GM21529 (cell line): Measurements from ENCODE around the gene TNKS1BP1.
A peak's percentile ranks its signal among the peaks of the same experiment; 100 is the strongest.
"Not testable (repeated sequence)": the region's sequence is repeated elsewhere in the genome, so short reads cannot be mapped to it uniquely, and the experiment has no call there.

ENCODE experiments used
- ATAC-seq: cut with Tn5 transposase; IDR thresholded peaks from one replicate; pipeline ENCODE4 v1.9.1; 2021; ENCODE audit not compliant: unreplicated experiment

Gene TNKS1BP1, protein sequence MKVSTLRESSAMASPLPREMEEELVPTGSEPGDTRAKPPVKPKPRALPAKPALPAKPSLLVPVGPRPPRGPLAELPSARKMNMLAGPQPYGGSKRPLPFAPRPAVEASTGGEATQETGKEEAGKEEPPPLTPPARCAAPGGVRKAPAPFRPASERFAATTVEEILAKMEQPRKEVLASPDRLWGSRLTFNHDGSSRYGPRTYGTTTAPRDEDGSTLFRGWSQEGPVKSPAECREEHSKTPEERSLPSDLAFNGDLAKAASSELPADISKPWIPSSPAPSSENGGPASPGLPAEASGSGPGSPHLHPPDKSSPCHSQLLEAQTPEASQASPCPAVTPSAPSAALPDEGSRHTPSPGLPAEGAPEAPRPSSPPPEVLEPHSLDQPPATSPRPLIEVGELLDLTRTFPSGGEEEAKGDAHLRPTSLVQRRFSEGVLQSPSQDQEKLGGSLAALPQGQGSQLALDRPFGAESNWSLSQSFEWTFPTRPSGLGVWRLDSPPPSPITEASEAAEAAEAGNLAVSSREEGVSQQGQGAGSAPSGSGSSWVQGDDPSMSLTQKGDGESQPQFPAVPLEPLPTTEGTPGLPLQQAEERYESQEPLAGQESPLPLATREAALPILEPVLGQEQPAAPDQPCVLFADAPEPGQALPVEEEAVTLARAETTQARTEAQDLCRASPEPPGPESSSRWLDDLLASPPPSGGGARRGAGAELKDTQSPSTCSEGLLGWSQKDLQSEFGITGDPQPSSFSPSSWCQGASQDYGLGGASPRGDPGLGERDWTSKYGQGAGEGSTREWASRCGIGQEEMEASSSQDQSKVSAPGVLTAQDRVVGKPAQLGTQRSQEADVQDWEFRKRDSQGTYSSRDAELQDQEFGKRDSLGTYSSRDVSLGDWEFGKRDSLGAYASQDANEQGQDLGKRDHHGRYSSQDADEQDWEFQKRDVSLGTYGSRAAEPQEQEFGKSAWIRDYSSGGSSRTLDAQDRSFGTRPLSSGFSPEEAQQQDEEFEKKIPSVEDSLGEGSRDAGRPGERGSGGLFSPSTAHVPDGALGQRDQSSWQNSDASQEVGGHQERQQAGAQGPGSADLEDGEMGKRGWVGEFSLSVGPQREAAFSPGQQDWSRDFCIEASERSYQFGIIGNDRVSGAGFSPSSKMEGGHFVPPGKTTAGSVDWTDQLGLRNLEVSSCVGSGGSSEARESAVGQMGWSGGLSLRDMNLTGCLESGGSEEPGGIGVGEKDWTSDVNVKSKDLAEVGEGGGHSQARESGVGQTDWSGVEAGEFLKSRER (N-terminal part only)

DNA sequence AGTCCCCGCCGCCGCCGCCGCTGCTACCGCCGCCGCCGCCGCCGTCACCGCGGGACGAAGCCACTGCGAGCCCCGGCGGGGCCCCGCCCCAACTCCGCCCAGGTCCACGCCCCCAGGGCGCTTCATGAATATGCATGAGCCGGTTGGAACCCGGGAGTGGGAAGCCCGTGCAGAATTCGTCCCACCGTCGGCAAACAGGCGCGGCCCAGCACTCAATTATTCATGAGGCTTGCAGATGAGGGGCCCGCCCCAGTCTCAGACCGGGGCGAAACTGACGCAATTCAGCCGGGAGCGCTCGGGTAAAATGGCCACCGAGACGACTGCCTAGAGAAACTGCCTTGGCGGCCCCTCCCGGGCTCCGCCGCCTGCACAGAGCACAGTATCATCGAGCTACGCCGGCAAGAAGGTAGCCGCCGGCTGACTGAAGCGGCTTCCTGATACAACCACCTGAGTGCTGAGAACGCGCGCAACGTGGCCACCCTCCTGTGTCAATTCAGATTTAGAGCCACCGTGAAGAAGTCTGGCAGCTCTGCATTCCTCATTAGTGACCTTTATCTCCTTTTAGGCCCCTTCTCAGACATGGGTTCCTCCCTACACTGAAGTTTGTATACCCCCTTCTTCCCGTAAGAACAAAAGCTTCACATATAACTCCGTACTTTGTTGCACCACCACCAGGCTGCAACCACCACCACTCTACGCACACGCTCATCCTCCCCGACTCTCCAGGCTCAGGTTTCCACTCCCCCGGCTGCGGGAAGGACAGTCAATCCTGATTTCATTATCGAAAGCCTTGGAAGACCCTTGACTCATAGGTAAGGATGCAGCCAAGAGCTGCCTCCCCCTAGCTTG, at the start of gene TNKS1BP1:
TNKS1BP1 (minus strand) TSS at position 67 of the 849 bp plus-strand sequence. CDS start 3,067 bp downstream, outside the sequence.
- ATAC-seq = peak; percentile 89

- ATAC-seq = no peak
Measured at GRCh38 chr11:57373146-57373545, 48.4 kb upstream of the TNKS1BP1 start.

DNA sequence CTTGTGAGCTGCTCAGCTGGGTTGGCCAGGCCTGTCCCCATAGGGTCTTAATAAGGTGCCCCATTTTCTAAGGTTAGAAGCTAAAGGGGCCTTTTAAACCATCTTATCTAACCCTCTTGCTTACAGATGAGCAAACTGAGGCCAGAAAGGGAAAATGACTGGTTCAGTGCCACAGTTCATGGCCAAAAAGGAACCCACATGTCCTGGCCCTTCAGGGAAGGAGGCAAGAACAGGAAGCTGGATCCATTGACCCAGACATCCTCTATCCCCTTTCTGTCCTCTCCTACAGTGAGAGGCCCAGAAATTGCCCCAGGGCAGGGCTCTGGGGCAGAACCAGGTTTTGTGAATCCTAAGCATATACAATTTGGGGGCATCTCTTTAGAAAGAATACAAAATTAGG, 46.2 kb upstream of the TNKS1BP1 start:
- ATAC-seq = no peak

- no peak for ATAC-seq
Measured at GRCh38 chr11:57370251-57370650, 45.5 kb upstream of the TNKS1BP1 start.

DNA sequence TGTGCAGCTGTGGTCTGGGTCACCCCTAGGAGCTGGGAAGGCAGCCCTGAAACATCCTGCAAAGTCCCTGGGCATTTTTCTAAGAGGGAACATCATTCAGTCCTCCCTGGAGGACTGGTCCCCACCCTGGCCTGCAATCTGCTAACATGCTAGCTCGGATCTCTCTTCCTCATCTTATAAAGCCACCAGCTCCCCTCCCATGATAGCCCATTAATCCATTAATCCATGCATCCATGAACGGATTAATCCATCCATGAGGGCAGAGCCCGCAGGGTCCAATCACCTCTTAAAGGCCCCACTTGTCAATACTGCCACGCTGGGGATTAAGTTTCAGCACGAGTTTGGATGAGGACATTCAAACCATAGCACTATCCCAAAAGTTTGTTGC, 44.1 kb upstream of the TNKS1BP1 start:
- ATAC-seq = no peak

- ATAC-seq = no peak
Measured at GRCh38 chr11:57368106-57368844, 43.5 kb upstream of the TNKS1BP1 start.

- ATAC-seq = no peak
Measured at GRCh38 chr11:57364851-57365660, 40.3 kb upstream of the TNKS1BP1 start.

- ATAC-seq = no peak
Measured at GRCh38 chr11:57363131-57364080, 38.7 kb upstream of the TNKS1BP1 start.

- ATAC-seq = no peak
Measured at GRCh38 chr11:57361926-57362325, 37.2 kb upstream of the TNKS1BP1 start.

- not testable (repeated sequence) for ATAC-seq
Measured at GRCh38 chr11:57361420-57361819, 36.7 kb upstream of the TNKS1BP1 start.

DNA sequence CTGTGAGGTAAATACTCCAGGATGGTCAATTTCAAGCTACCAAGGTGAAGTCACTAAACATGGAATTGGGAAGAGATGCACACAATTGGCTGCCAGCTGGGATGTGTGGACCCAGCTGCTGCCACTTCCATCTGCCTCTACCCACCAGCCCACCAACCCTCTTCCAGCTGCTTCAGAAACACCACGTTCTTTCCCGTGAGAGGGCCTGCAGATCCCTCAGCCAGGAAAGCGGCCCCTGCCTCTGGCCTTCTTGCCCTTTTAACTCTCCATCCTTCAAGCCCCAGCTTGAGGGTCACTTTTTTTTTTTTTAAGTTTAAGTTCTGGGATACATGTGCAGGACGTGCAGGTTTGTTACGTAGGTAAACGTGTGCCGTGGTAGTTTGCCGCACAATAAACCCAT, 36.2 kb upstream of the TNKS1BP1 start:
- no peak for ATAC-seq

DNA sequence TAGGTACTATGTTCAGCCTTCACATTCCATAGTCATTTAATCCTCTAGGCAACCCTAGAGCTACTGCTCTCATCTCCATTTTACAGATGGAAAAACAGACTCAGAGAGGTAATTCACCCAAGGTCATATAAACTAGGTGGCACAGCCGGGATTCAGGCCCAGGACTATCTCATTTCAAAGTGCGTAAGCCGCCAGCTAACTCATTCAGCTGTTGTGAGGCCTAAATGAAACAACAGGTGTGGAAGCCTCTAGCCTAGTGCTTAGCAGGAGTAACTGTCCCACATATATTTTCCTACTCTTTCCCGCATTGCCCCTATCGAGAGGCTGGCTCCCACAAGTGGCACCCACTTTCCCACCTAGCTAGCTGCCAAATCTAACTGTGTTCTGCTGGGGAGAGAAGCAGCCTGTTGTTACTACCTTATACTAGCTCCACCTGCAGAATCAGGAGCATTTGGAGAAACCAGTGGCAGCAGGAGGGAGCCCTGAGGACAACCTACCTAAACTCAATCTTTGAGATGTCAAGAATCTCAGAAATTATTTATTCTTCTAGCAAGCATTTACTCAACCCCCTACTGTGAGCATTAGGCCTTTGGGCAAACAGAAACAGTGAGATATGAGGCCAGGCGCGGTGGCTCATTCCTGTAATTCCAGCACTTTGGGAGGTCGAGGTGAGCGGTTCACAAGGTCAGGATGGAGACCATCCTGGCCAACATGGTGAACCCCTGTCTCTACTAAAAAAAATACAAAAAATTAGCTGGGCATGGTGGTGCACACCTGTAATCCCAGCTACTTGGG, 35.3 kb upstream of the TNKS1BP1 start:
- ATAC-seq = no peak

DNA sequence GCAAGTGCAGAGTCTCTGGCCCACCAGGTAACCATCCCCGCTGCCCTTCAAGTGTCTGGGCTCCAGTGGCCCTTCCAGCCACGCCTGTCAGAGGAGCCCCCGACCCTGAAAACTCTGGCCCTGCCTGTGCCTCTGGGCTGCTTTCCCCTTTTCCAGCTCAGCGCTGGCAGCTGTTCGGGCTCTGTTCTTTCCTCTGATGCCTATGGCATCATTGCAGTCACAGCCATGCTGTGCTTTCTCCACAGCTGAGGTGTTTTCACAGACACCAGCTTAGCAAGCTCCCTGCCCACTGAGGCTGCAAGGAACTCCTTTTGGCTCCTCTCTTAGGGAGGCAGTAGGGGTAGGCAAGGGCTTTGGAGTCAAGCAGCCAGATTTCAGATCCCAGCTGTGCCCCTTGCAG, 34.6 kb upstream of the TNKS1BP1 start:
- ATAC-seq = no peak

GRCh38 chr11:57358991-57359390, 34.2 kb upstream of the TNKS1BP1 start:
- ATAC-seq = no peak

DNA sequence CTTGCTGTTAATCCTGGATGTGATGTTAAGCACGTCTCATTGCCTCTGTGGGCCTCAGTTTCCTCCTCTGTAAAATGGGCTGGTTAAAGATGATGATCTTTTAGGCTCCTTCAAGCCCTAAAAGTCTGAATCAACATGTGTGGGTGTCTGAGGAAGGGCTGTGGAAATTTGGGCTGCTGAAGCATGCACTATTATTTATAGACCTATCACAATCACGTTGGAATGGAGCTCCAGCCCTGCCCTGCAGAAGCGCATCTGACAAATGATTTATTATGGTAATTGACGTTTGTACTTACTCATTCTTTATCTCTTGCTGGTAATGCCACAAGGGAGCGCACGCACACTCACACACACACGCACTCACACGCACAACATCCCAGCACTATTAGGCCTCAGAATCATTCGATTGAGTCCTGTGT, 33.8 kb upstream of the TNKS1BP1 start:
- no peak for ATAC-seq

DNA sequence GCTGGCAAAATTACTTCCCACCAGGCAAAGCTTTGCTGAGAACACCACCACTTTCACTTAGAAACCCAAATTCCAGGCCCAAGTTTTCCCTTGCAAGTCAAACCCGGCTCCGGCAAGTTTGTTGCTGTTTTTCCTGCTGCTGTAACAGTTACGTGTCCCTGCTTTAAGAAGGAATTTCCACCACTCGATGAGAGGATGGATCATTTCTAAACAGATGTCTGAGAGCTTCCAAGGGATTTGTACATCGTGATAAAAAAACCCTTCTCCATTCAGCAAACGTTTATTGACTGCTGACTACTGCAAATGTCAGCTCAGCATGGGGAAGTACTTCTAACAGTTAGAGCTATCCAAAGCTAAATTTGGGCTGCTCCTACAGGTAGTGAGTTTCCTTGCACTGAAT, 33.1 kb upstream of the TNKS1BP1 start:
- no peak for ATAC-seq

DNA sequence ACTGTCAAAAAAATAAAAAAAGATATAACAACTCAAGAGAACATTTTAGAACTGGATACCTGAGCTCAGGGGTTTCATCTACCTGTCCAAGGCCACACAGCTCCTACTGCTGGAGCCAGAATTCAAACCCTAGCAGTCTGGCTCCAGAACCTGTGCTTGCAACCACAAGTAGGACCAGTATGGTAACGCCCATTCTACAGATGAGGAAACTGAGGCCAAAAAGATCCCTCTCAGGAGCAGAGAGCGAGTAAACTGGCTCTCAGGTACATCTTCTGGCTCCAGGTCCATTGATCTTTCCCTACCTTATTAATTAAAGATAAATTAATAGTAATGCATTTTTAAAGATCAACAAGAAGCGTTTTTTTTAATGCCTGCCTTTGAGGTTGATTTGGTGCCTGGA, 32.6 kb upstream of the TNKS1BP1 start:
- ATAC-seq = no peak
